CD8-positive, alpha-beta memory T cell (primary cell): ENCODE results near the gene KCNK16. TPM values are rescaled to one million over a fixed set of nuclear protein-coding genes. Genes with fewer than 3 reads are reported as not detected.

ENCODE experiments used
- CTCF ChIA-PET: fragments of 350-600 bp; sonication (Branson Sonifier 250); formaldehyde crosslinking; loops from one replicate; lab custom pipeline; 2021; ENCODE audit warnings: antibody characterized with exemption; lab: Charles Lee
- POLR2A ChIA-PET: fragments of 350-600 bp; sonication (Branson Sonifier 250); formaldehyde crosslinking; loops from one replicate; lab custom pipeline; 2021; ENCODE audit warnings: antibody characterized with exemption; lab: Charles Lee
- DNase-seq, 5 donors: peaks; one replicate each; pipeline versions ENCODE4 v3.0.0 to v3.0.0-alpha.2; 2020 to 2022; ENCODE audit warnings: mixed read lengths in 1 of 5
- H3K27ac ChIP-seq: one replicate; pipeline ENCODE4 v1.7.0; 2013; ENCODE audit warnings: low read depth, mild to moderate bottlenecking, low read length, moderate library complexity
- H3K27me3 ChIP-seq: 2 replicates; pipeline ENCODE4 v1.7.0; 2013; ENCODE audit warnings: low read length, mild to moderate bottlenecking; ENCODE audit not compliant: insufficient read depth, poor library complexity, severe bottlenecking
- H3K36me3 ChIP-seq: 2 replicates; pipeline ENCODE4 v1.7.0; 2013; ENCODE audit warnings: mild to moderate bottlenecking, low read length, moderate library complexity; ENCODE audit not compliant: insufficient read depth
- H3K4me1 ChIP-seq: 2 replicates; pipeline ENCODE4 v1.7.0; 2013; ENCODE audit warnings: mild to moderate bottlenecking, low read length, moderate library complexity; ENCODE audit not compliant: insufficient read depth
- H3K4me3 ChIP-seq: 2 replicates; pipeline ENCODE4 v1.7.0; 2013; ENCODE audit warnings: mild to moderate bottlenecking, low read length
- H3K9me3 ChIP-seq: 2 replicates; pipeline ENCODE4 v1.7.0; 2013; ENCODE audit warnings: mild to moderate bottlenecking, low read length
- H3K27ac Mint-ChIP-seq, 8 donors: one replicate each; pipeline ENCODE4 v1.8.0; 2020 to 2021; ENCODE audit warnings: mixed read lengths in 8 of 8, mild to moderate bottlenecking in 6 of 8, inconsistent platforms in 3 of 8, moderate library complexity in 3 of 8
- H3K27me3 Mint-ChIP-seq, 2 donors: one replicate each; pipeline ENCODE4 v1.8.0; 2020 to 2021; ENCODE audit warnings: mixed read lengths in 2 of 2, mild to moderate bottlenecking in 1 of 2, moderate library complexity in 1 of 2
- H3K36me3 Mint-ChIP-seq, 3 donors: one replicate each; pipeline ENCODE4 v1.8.0; 2020 to 2021; ENCODE audit warnings: mixed read lengths in 3 of 3, inconsistent platforms in 1 of 3, mild to moderate bottlenecking in 1 of 3
- H3K4me1 Mint-ChIP-seq, 3 donors: one replicate each; pipeline ENCODE4 v1.8.0; 2020 to 2021; ENCODE audit warnings: mixed read lengths in 3 of 3, inconsistent platforms in 1 of 3, mild to moderate bottlenecking in 1 of 3
- H3K4me3 Mint-ChIP-seq, 7 donors: one replicate each; pipeline ENCODE4 v1.8.0; 2020 to 2021; ENCODE audit warnings: mixed read lengths in 7 of 7, mild to moderate bottlenecking in 6 of 7, moderate library complexity in 4 of 7, inconsistent platforms in 2 of 7
- H3K9me3 Mint-ChIP-seq, 5 donors: one replicate each; pipeline ENCODE4 v1.8.0; 2020 to 2022; ENCODE audit warnings: mixed read lengths in 5 of 5, mild to moderate bottlenecking in 3 of 5, moderate library complexity in 2 of 5, inconsistent platforms in 1 of 5
- polyA plus RNA-seq: library from polyadenylated mRNA; unstranded; fragments of 300-500 nt; fragmentation: Illumina TruSeq; gene quantifications from one replicate; pipeline ENCODE4 v1.2.3, GENCODE V29; 2021
- total RNA-seq, 2 experiments: library from RNA; stranded (reverse); gene quantifications; one replicate each; pipeline ENCODE4 v1.2.3, GENCODE V29; 2021

The KCNK16 gene
- total and polyA plus RNA-seq, 3 experiments from 2014 or later: not detected

DNA sequence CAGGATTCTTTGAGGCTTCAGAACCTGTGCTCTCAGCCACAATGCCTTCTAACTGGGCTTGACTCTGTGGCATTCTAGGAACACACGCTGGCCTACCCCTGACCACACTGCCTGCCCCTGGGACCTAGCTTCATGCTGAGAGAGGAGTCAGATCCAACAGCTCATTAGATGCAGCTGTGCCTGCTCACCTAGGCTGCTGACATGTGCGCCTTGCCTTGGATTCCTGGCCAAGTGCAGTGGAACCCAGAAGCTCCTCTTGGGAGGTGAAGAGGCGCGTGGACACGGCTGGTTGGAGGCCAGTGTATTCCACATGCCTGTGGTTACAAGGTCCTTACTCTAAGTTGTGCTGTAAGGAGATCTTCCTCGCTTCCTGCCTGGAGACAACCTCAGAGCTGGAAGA lies 24.7 kb upstream of the KCNK16 start:
- Mint-ChIP-seq H3K27ac (no peak overlapping the region), H3K4me3 (no peak overlapping the region), H3K9me3 (no peaks in the 10 kb centered on the region), H3K4me1 (no peaks in the 10 kb centered on the region), H3K27me3 (peaks cover 2 to 5% of the 10 kb centered on the region in 2 donors), H3K36me3 (no peaks in the 10 kb centered on the region)
- Histone ChIP-seq H3K4me1 (no peaks in the 10 kb centered on the region), H3K36me3 (no peaks in the 10 kb centered on the region), H3K27ac (no peak overlapping the region), H3K4me3 (no peak overlapping the region), H3K9me3 (no peaks in the 10 kb centered on the region), H3K27me3 (no peaks in the 10 kb centered on the region)
- DNase-seq: no peak
- ChIA-PET POLR2A (no interaction called here), CTCF (interaction anchor here (1.1 to 1.8 kb wide), 2 partner anchors 12 to 17 kb away, joined by 4 read pairs; no protein-coding TSS in a partner anchor)

DNA sequence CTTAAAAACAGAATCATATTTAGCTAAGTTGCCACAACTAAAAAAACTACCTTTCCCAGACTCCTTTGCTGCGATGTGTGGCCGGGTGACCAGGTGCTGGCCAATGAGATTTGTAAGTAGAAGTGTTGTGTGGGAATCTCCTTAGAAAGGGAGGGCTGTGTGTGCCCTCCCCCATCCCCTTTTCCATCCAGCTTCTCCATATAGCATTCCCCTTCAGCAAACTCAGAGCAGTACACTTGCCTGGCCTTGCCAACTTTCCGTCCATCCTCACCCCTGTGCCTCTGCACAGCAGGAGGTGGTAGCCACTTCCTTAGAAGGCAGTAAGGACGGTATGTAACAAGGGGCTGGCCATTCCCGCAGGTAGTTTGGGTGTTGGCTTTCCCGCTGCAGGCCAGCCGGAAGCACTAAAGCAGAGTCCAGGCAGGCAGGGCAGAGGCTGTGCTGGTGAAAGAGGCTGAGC lies 22.3 kb upstream of the KCNK16 start:
- CTCF ChIA-PET: no interaction called here
- Mint-ChIP-seq H3K36me3 (no peaks in the 10 kb centered on the region), H3K27me3 (peaks cover 2 to 5% of the 10 kb centered on the region in 2 donors), H3K9me3 (no peaks in the 10 kb centered on the region), H3K4me1 (no peaks in the 10 kb centered on the region), H3K27ac (peak overlapping the region in 1 of 8 donors; percentile 41), H3K4me3 (no peak overlapping the region)
- no peak overlapping the region for H3K27ac ChIP-seq
- no peaks in the 10 kb centered on the region for H3K36me3 ChIP-seq
- H3K4me1 ChIP-seq: no peaks in the 10 kb centered on the region
- H3K9me3 ChIP-seq: no peaks in the 10 kb centered on the region
- no peaks in the 10 kb centered on the region for H3K27me3 ChIP-seq
- POLR2A ChIA-PET: no interaction called here
- DNase-seq: no peak
- no peak overlapping the region for H3K4me3 ChIP-seq

DNA sequence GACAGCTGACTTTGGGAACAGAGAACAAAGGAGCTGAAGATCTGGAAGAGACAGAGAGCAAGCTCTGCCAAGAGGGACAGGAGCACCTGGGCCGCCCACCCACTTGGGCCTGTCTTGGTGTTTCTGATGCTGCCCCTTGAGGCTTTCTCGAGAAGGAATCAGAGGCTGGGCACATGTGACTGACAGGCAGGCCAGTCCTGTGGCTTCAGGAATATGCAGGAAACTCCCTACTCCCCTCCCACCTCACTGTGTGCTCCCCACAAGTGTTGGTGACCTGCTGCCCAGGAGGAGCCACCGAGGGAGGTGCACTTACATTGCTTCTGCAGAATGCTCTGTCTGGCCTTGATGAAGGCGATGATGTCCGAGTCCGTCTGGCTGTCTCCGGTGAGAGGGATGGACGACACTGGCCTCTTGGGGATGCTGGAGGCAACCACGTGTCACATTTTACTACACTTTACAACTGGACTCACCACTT lies 20.9 kb upstream of the KCNK16 start:
- CTCF ChIA-PET: no interaction called here
- H3K27ac Mint-ChIP-seq: no peak overlapping the region
- Histone ChIP-seq H3K27ac (no peak overlapping the region), H3K27me3 (no peaks in the 10 kb centered on the region), H3K36me3 (no peaks in the 10 kb centered on the region), H3K4me1 (no peaks in the 10 kb centered on the region), H3K4me3 (no peak overlapping the region), H3K9me3 (no peaks in the 10 kb centered on the region)
- H3K36me3 Mint-ChIP-seq: no peaks in the 10 kb centered on the region
- H3K27me3 Mint-ChIP-seq: peaks cover 11 to 16% of the 10 kb centered on the region in 2 donors
- H3K9me3 Mint-ChIP-seq: no peaks in the 10 kb centered on the region
- POLR2A ChIA-PET: no interaction called here
- no peak for DNase-seq
- no peak overlapping the region for H3K4me3 Mint-ChIP-seq
- no peaks in the 10 kb centered on the region for H3K4me1 Mint-ChIP-seq

DNA sequence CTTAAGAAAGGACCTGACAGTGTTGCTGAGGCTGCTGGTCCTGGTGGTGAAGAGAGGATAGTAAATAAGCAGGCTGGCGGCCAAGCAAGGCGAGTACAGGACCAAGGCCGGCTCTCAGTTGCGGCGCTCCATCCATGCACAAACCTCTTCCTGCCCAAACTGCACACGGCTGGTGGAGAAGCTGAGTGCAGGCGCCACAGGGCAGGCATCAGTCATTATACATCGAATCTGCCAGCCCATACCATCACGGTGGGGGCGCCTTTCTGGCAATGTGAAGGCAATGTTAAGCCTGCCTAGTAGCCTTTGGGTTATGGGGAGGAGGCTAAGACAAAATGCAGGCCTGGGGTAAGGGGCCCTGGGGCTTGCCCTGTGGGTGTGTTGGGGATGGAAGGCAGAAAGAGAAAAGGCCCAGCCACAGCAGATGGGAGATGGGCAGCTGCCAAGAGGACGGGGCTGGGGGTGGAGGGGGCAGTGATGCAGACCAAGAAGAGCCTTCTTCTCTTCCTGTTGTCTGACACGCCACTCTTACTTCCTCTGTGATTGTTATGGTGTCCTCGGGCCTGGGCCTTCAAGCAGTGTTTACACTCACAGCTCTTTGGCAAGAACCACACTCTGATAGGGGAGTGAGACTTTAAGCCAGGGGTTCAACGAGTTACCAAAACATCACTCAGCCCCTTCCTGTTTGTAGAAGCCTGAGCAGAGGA lies 20.3 kb upstream of the KCNK16 start:
- ChIA-PET CTCF (no interaction called here), POLR2A (no interaction called here)
- Histone ChIP-seq H3K9me3 (no peaks in the 10 kb centered on the region), H3K36me3 (no peaks in the 10 kb centered on the region), H3K27me3 (no peaks in the 10 kb centered on the region), H3K4me3 (no peak overlapping the region), H3K4me1 (no peaks in the 10 kb centered on the region), H3K27ac (no peak overlapping the region)
- Mint-ChIP-seq H3K4me1 (no peaks in the 10 kb centered on the region), H3K36me3 (no peaks in the 10 kb centered on the region), H3K27me3 (peaks cover 11 to 19% of the 10 kb centered on the region in 2 donors), H3K4me3 (no peak overlapping the region), H3K9me3 (no peaks in the 10 kb centered on the region), H3K27ac (no peak overlapping the region)
- DNase-seq: no peak

DNA sequence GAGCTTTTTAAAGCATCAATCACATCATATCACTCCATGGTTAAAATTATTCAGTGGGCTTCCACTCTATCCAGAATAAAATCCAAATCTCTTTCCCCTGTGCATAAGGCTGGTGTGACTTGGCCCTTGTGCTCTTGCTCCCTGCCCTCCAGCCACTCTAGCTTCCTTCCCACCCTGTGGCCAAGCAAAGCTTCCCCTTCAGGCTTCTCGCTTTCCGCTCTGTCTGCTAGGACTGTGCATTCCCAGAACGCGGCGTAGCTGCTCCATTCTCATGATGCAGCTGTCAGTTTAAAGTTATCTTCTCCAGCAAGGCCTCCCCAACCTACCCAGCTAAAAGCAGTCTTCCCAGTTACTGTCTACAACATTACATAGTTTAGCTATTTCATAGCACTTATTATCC lies 19.4 kb upstream of the KCNK16 start:
- Histone ChIP-seq H3K9me3 (no peaks in the 10 kb centered on the region), H3K27me3 (no peaks in the 10 kb centered on the region), H3K4me1 (no peaks in the 10 kb centered on the region), H3K36me3 (no peaks in the 10 kb centered on the region), H3K27ac (no peak overlapping the region), H3K4me3 (no peak overlapping the region)
- H3K36me3 Mint-ChIP-seq: no peaks in the 10 kb centered on the region
- peaks cover 0 to under 1% (median under 1%) of the 10 kb centered on the region in 3 donors for H3K4me1 Mint-ChIP-seq
- H3K27me3 Mint-ChIP-seq: peaks cover 14 to 21% of the 10 kb centered on the region in 2 donors
- ChIA-PET POLR2A (no interaction called here), CTCF (interaction anchor here (1.5 kb wide), 1 partner anchor 8 kb away, joined by 3 read pairs; no protein-coding TSS in a partner anchor)
- H3K4me3 Mint-ChIP-seq: no peak overlapping the region
- no peak for DNase-seq
- no peak overlapping the region for H3K27ac Mint-ChIP-seq
- no peaks in the 10 kb centered on the region for H3K9me3 Mint-ChIP-seq

DNA sequence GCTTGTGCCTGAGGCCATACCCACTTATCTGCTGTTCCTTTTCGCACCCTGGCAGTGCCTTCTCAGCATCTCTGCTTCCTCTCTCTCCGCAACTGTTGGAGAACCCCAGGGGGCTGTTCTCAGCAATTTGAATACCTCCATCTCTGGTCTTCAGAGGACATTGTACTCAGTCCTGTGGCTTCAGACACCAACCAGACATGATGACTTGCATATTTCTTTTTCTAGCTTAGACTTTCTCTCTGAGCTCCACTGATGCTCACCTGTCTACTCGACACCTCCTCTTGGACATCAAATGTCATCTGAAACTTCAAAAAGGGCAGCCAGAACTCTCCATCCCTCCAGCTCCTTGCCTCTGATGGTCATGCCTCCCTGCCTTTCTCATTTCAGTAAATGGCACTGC lies 18.9 kb upstream of the KCNK16 start:
- ChIA-PET POLR2A (no interaction called here), CTCF (interaction anchor here (1.5 kb wide), 1 partner anchor 8 kb away, joined by 3 read pairs; no protein-coding TSS in a partner anchor)
- no peak for DNase-seq
- no peaks in the 10 kb centered on the region for H3K9me3 ChIP-seq
- no peak overlapping the region for H3K4me3 Mint-ChIP-seq
- peaks cover 14 to 21% of the 10 kb centered on the region in 2 donors for H3K27me3 Mint-ChIP-seq
- no peaks in the 10 kb centered on the region for H3K36me3 Mint-ChIP-seq
- H3K27ac ChIP-seq: no peak overlapping the region
- H3K9me3 Mint-ChIP-seq: no peaks in the 10 kb centered on the region
- no peak overlapping the region for H3K4me3 ChIP-seq
- H3K36me3 ChIP-seq: no peaks in the 10 kb centered on the region
- H3K4me1 ChIP-seq: no peaks in the 10 kb centered on the region
- peaks cover 5 to 6% (median 6%) of the 10 kb centered on the region in 3 donors for H3K4me1 Mint-ChIP-seq
- no peaks in the 10 kb centered on the region for H3K27me3 ChIP-seq
- no peak overlapping the region for H3K27ac Mint-ChIP-seq

DNA sequence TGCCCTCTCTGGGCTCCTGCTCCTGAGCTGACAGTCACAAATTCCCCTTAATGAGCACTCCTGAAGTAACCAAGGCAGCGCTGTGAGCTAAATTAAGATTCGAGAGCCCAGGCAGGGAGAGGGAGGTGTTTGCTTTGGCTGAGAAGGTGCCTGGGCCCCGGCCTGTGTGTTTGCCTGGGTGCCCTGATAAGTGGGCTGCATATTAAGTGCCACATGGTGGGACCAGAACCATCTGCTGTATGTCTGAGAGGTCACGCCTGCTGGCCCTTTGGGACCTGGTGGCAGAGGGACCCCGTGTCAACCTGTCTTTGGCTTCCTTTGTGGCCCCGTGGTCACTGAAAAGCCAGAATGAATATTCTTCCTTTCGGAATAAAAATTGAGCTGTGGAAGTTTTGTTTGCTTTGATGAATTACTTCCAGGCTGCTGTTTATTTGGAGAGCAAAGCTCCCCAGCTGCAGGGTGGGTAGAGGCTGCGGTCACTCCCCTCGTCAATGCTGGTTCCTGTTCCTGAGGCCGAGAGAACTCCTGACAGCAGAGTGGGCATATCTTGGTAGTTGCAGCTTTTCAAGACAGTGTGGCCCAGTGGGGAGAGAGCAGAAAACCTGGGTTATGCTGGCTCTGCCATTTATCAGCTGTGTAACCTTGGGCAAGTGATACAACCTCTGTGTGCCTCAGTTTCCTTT lies 17.5 kb upstream of the KCNK16 start:
- POLR2A ChIA-PET: no interaction called here
- Histone ChIP-seq H3K27ac (no peak overlapping the region), H3K4me1 (no peaks in the 10 kb centered on the region), H3K27me3 (no peaks in the 10 kb centered on the region), H3K36me3 (no peaks in the 10 kb centered on the region), H3K9me3 (no peaks in the 10 kb centered on the region), H3K4me3 (no peak overlapping the region)
- Mint-ChIP-seq H3K27ac (no peak overlapping the region), H3K9me3 (no peaks in the 10 kb centered on the region), H3K4me3 (no peak overlapping the region), H3K36me3 (no peaks in the 10 kb centered on the region), H3K27me3 (peaks cover 14 to 21% of the 10 kb centered on the region in 2 donors), H3K4me1 (peaks cover 12 to 13% (median 12%) of the 10 kb centered on the region in 3 donors)
- no peak for DNase-seq
- CTCF ChIA-PET: interaction anchor here (1.1 kb wide), 1 partner anchor 37 kb away, joined by 4 read pairs; no protein-coding TSS in a partner anchor
